Right lobe of liver (tissue), 4 donors: ENCODE measurements around the gene ZFYVE9.

Source experiments
- POLR2A ChIP-seq: fragments of 450-650 bp; IDR thresholded peaks from one replicate; pipeline ENCODE4 v1.6.1; 2017; ENCODE audit warnings: antibody characterized with exemption, mild to moderate bottlenecking
- TF ChIP-seq, protein P1 (sequence below), 4 donors: fragments of 200-600 bp in 3 of 4; fragments of 450-650 bp in 1 of 4; IDR thresholded peaks; one replicate each; pipeline versions ENCODE4 v1.5.1 to v1.8.0; 2016 to 2022; ENCODE audit warnings: antibody characterized with exemption in 4 of 4, mild to moderate bottlenecking in 2 of 4
- donor health status: DM: no; HTN: no; CAD: no.
- donor health status: DM: no; HTN: no; CAD: no.
- donor health status: DM: no; HTN: yes; CAD: no.

DNA sequence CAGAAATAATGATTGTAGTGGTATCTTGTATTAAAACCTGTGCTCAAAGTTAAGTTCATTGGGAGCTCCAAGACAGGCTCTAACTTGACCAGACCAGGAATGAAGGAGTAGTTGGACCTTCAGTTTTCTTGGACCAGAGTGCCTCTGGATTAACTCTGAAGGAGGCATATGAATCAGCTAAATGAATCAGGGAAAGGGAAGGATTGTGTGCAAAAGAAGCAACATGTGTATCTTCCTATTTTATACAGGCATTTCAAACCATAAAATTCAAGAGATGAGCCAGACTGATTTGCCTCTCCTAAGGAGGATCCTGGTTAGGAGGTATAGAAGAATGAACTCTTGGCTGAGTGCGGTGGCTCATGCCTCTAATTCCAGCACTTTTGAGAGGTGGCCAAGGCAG lies 152.7 kb downstream of the ZFYVE9 start:
- no peak for TF ChIP-seq POLR2A
- TF ChIP-seq, protein P1, sequence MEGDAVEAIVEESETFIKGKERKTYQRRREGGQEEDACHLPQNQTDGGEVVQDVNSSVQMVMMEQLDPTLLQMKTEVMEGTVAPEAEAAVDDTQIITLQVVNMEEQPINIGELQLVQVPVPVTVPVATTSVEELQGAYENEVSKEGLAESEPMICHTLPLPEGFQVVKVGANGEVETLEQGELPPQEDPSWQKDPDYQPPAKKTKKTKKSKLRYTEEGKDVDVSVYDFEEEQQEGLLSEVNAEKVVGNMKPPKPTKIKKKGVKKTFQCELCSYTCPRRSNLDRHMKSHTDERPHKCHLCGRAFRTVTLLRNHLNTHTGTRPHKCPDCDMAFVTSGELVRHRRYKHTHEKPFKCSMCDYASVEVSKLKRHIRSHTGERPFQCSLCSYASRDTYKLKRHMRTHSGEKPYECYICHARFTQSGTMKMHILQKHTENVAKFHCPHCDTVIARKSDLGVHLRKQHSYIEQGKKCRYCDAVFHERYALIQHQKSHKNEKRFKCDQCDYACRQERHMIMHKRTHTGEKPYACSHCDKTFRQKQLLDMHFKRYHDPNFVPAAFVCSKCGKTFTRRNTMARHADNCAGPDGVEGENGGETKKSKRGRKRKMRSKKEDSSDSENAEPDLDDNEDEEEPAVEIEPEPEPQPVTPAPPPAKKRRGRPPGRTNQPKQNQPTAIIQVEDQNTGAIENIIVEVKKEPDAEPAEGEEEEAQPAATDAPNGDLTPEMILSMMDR (IDR thresholded peaks at IDR 0.05), result no peak
